GM23338 (cell line): ENCODE data around the gene GOLGA8B. TPM values are rescaled to one million over a fixed set of nuclear protein-coding genes. Genes with fewer than 3 reads are reported as not detected.

Experiments
- ATAC-seq: fragments of 200-7000 bp; cut with Tn5 transposase; 3 replicates; pipeline ENCODE4 v1.9.1; 2020
- DNase-seq: peaks from one replicate; pipeline ENCODE4 v3.0.0-alpha.2; 2015; ENCODE audit warnings: low spot score
- H2AFZ ChIP-seq: fragments of 200-600 bp; sonication (generic); 2 replicates; pipeline ENCODE4 v1.8.0; 2016; ENCODE audit warnings: antibody characterized with exemption, mild to moderate bottlenecking, moderate library complexity
- H3F3A ChIP-seq: fragments of 200-600 bp; sonication (generic); replicated peaks from 2 replicates; pipeline ENCODE4 v1.8.0; 2017; ENCODE audit warnings: antibody characterized with exemption, mixed run types, low read depth
- H3K27ac ChIP-seq: fragments of 200-600 bp; sonication (generic); 2 replicates; pipeline ENCODE4 v1.6.1; 2016; ENCODE audit warnings: low read depth
- H3K27me3 ChIP-seq: fragments of 200-600 bp; sonication (generic); 2 replicates; pipeline ENCODE4 v1.8.0; 2016; ENCODE audit warnings: mild to moderate bottlenecking, mixed run types, moderate library complexity; ENCODE audit not compliant: insufficient read depth
- H3K36me3 ChIP-seq: fragments of 200-600 bp; sonication (generic); 2 replicates; pipeline ENCODE4 v1.8.0; 2016; ENCODE audit warnings: mild to moderate bottlenecking; ENCODE audit not compliant: insufficient read depth
- H3K4me1 ChIP-seq: fragments of 200-600 bp; sonication (generic); 2 replicates; pipeline ENCODE4 v1.8.0; 2016; ENCODE audit warnings: mild to moderate bottlenecking, moderate library complexity; ENCODE audit not compliant: insufficient read depth
- H3K4me2 ChIP-seq: fragments of 200-600 bp; sonication (generic); 2 replicates; pipeline ENCODE4 v1.7.1; 2017; ENCODE audit warnings: mixed run types
- H3K4me3 ChIP-seq: fragments of 200-600 bp; sonication (generic); 2 replicates; pipeline ENCODE4 v1.6.1; 2016; ENCODE audit warnings: mixed run types
- H3K79me2 ChIP-seq: fragments of 200-600 bp; sonication (generic); replicated peaks from 2 replicates; pipeline ENCODE4 v1.8.0; 2017; ENCODE audit warnings: mild to moderate bottlenecking; ENCODE audit not compliant: insufficient read depth
- H3K9me2 ChIP-seq: fragments of 200-600 bp; sonication (generic); 2 replicates; pipeline ENCODE4 v1.8.0; 2017; ENCODE audit not compliant: insufficient read depth
- H4K20me1 ChIP-seq: fragments of 200-600 bp; sonication (generic); replicated peaks from 2 replicates; pipeline ENCODE4 v1.8.0; 2017; ENCODE audit warnings: mild to moderate bottlenecking; ENCODE audit not compliant: insufficient read depth
- H3K27ac Mint-ChIP-seq: 2 replicates; pipeline ENCODE4 v1.8.0; 2020; ENCODE audit warnings: inconsistent platforms, mild to moderate bottlenecking, moderate library complexity, mixed read lengths
- H3K27me3 Mint-ChIP-seq: 3 replicates; pipeline ENCODE4 v1.8.0; 2022; ENCODE audit warnings: low read depth, mild to moderate bottlenecking, moderate library complexity, mixed read lengths, inconsistent platforms; ENCODE audit not compliant: insufficient read depth, poor library complexity
- H3K36me3 Mint-ChIP-seq: 3 replicates; pipeline ENCODE4 v1.8.0; 2021; ENCODE audit warnings: low read depth, mild to moderate bottlenecking, inconsistent platforms, moderate library complexity, mixed read lengths
- H3K4me1 Mint-ChIP-seq: 3 replicates; pipeline ENCODE4 v1.8.0; 2020; ENCODE audit warnings: mild to moderate bottlenecking, inconsistent platforms, mixed read lengths
- H3K4me3 Mint-ChIP-seq: 3 replicates; pipeline ENCODE4 v1.8.0; 2021; ENCODE audit warnings: moderate library complexity, mild to moderate bottlenecking, inconsistent platforms, mixed read lengths
- H3K9me3 Mint-ChIP-seq: 3 replicates; pipeline ENCODE4 v1.8.0; 2020; ENCODE audit warnings: moderate library complexity, mild to moderate bottlenecking, inconsistent platforms, mixed read lengths
- CREB1 ChIP-seq: fragments of 250-450 bp; sonication (Bioruptor Pico); IDR thresholded peaks from 2 replicates; pipeline ENCODE4 v1.5.0; 2020; ENCODE audit warnings: low read depth, mild to moderate bottlenecking, moderate library complexity
- EZH2 ChIP-seq: fragments of 200-600 bp; sonication (generic); IDR thresholded peaks from one replicate; pipeline ENCODE4 v1.8.0; 2017; ENCODE audit warnings: antibody characterized with exemption, mild to moderate bottlenecking, low read depth; ENCODE audit not compliant: unreplicated experiment
- EZH2phosphoT487 ChIP-seq: fragments of 200-600 bp; sonication (generic); IDR thresholded peaks from one replicate; pipeline ENCODE4 v1.8.1; 2018; ENCODE audit warnings: antibody characterized with exemption; ENCODE audit not compliant: unreplicated experiment
- JUNB ChIP-seq: IDR thresholded peaks from one replicate; pipeline ENCODE4 v1.6.1; 2016; ENCODE audit warnings: antibody characterized with exemption; ENCODE audit not compliant: unreplicated experiment
- NANOG ChIP-seq: IDR thresholded peaks from 2 replicates; pipeline ENCODE4 v1.6.1; 2016; ENCODE audit warnings: antibody characterized with exemption, borderline replicate concordance
- POLR2AphosphoS5 ChIP-seq: IDR thresholded peaks from 2 replicates; pipeline ENCODE4 v1.6.1; 2016; ENCODE audit warnings: antibody characterized with exemption, low read depth
- STAT1 ChIP-seq: IDR thresholded peaks from one replicate; pipeline ENCODE4 v1.6.1; 2016; ENCODE audit warnings: antibody characterized with exemption; ENCODE audit not compliant: unreplicated experiment
- ZNF114 ChIP-seq: fragments of 250-450 bp; sonication (Bioruptor Pico); IDR thresholded peaks from 2 replicates; pipeline ENCODE4 v1.5.0; 2020; ENCODE audit warnings: mild to moderate bottlenecking, moderate library complexity
- ZNF331 ChIP-seq: fragments of 250-450 bp; sonication (Bioruptor Pico); IDR thresholded peaks from 2 replicates; pipeline ENCODE4 v1.5.0; 2020; ENCODE audit warnings: low read depth, mild to moderate bottlenecking, moderate library complexity
- polyA plus RNA-seq: library from polyadenylated mRNA; unstranded; fragments of >200 nt; fragmentation: Nextera tagmentation; extraction: Ambion mirVana; gene quantifications from 2 replicates; pipeline ENCODE4 v1.2.1, GENCODE V29; 2016
- total RNA-seq: library from RNA; depleted of rRNA; stranded (reverse); fragments of >200 nt; shearing (Covaris generic); gene quantifications from 2 replicates; pipeline ENCODE4 v1.2.3, GENCODE V29; 2014
- TF ChIP-seq, protein P1 (sequence below): fragments of 250-450 bp; sonication (Bioruptor Pico); IDR thresholded peaks from 2 replicates; pipeline ENCODE4 v1.5.0; 2020; ENCODE audit warnings: mild to moderate bottlenecking, moderate library complexity
- TF ChIP-seq, protein P2 (sequence below), 2 experiments: fragments of 200-600 bp in 1 of 2; sonication (generic) in 1 of 2; conservative IDR thresholded peaks; 2 replicates each; pipeline versions ENCODE4 v1.5.1 to v1.6.1; 2016 to 2017; ENCODE audit warnings: antibody characterized with exemption in 2 of 2, low read depth in 2 of 2, mild to moderate bottlenecking in 2 of 2, moderate library complexity in 1 of 2
- TF ChIP-seq, protein P3 (sequence below): IDR thresholded peaks from 2 replicates; pipeline ENCODE4 v1.6.1; 2016; ENCODE audit warnings: antibody characterized with exemption
- TF ChIP-seq, protein P4 (sequence below): IDR thresholded peaks from one replicate; pipeline ENCODE4 v1.6.1; 2018; ENCODE audit warnings: antibody characterized with exemption; ENCODE audit not compliant: unreplicated experiment

GOLGA8B gene
- total and polyA plus RNA-seq, 2 experiments from 2014 or later = 44.9 to 50.2 TPM

DNA sequence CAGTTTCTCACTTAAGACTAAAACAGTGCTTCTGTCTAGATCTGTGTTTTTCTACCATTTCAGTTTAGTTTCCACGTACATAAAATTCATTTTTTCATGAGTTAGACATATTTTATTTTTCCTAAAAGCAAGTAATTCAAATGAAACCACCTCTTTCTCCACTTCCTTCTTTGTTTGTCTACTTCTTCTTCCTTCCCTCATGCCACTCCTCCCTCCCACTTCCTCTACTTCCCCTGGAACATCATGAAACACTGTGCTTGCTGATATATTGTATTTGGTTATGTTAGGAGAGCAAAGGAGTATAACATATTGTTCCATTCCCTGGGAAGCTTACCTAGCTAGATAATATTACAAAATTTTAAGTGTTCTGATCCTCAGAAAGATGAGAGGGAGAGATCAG lies 36.7 kb upstream of the GOLGA8B start:
- Histone ChIP-seq H3K79me2 (no peaks in the 10 kb centered on the region), H3K36me3 (no peaks in the 10 kb centered on the region), H3K9me2 (no peaks in the 10 kb centered on the region), H3K4me3 (no peak overlapping the region), H3K4me1 (no peaks in the 10 kb centered on the region), H3K27ac (no peak overlapping the region), H3K4me2 (no peak overlapping the region), H4K20me1 (no peaks in the 10 kb centered on the region), H2AFZ (no peak overlapping the region), H3F3A (no peaks in the 10 kb centered on the region), H3K27me3 (no peaks in the 10 kb centered on the region)
- Mint-ChIP-seq H3K27me3 (no peaks in the 10 kb centered on the region), H3K4me3 (no peak overlapping the region), H3K27ac (no peak overlapping the region), H3K9me3 (no peaks in the 10 kb centered on the region), H3K36me3 (no peaks in the 10 kb centered on the region), H3K4me1 (no peaks in the 10 kb centered on the region)
- DNase-seq (no peak), ATAC-seq (no peak)
- TF ChIP-seq, protein P1, sequence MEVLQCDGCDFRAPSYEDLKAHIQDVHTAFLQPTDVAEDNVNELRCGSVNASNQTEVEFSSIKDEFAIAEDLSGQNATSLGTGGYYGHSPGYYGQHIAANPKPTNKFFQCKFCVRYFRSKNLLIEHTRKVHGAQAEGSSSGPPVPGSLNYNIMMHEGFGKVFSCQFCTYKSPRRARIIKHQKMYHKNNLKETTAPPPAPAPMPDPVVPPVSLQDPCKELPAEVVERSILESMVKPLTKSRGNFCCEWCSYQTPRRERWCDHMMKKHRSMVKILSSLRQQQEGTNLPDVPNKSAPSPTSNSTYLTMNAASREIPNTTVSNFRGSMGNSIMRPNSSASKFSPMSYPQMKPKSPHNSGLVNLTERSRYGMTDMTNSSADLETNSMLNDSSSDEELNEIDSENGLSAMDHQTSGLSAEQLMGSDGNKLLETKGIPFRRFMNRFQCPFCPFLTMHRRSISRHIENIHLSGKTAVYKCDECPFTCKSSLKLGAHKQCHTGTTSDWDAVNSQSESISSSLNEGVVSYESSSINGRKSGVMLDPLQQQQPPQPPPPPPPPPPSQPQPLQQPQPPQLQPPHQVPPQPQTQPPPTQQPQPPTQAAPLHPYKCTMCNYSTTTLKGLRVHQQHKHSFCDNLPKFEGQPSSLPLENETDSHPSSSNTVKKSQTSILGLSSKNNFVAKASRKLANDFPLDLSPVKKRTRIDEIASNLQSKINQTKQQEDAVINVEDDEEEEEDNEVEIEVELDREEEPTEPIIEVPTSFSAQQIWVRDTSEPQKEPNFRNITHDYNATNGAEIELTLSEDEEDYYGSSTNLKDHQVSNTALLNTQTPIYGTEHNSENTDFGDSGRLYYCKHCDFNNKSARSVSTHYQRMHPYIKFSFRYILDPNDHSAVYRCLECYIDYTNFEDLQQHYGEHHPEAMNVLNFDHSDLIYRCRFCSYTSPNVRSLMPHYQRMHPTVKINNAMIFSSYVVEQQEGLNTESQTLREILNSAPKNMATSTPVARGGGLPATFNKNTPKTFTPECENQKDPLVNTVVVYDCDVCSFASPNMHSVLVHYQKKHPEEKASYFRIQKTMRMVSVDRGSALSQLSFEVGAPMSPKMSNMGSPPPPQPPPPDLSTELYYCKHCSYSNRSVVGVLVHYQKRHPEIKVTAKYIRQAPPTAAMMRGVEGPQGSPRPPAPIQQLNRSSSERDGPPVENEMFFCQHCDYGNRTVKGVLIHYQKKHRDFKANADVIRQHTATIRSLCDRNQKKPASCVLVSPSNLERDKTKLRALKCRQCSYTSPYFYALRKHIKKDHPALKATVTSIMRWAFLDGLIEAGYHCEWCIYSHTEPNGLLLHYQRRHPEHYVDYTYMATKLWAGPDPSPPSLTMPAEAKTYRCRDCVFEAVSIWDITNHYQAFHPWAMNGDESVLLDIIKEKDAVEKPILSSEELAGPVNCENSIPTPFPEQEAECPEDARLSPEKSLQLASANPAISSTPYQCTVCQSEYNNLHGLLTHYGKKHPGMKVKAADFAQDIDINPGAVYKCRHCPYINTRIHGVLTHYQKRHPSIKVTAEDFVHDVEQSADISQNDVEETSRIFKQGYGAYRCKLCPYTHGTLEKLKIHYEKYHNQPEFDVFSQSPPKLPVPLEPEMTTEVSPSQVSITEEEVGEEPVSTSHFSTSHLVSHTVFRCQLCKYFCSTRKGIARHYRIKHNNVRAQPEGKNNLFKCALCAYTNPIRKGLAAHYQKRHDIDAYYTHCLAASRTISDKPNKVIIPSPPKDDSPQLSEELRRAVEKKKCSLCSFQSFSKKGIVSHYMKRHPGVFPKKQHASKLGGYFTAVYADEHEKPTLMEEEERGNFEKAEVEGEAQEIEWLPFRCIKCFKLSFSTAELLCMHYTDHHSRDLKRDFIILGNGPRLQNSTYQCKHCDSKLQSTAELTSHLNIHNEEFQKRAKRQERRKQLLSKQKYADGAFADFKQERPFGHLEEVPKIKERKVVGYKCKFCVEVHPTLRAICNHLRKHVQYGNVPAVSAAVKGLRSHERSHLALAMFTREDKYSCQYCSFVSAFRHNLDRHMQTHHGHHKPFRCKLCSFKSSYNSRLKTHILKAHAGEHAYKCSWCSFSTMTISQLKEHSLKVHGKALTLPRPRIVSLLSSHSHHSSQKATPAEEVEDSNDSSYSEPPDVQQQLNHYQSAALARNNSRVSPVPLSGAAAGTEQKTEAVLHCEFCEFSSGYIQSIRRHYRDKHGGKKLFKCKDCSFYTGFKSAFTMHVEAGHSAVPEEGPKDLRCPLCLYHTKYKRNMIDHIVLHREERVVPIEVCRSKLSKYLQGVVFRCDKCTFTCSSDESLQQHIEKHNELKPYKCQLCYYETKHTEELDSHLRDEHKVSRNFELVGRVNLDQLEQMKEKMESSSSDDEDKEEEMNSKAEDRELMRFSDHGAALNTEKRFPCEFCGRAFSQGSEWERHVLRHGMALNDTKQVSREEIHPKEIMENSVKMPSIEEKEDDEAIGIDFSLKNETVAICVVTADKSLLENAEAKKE (CRISPR knock-in tag) = no peak
- TF ChIP-seq STAT1 = no peak
- no peak for TF ChIP-seq EZH2phosphoT487
- TF ChIP-seq NANOG = no peak
- TF ChIP-seq JUNB = no peak
- TF ChIP-seq ZNF331 (CRISPR knock-in tag) = no peak
- TF ChIP-seq, protein P2, sequence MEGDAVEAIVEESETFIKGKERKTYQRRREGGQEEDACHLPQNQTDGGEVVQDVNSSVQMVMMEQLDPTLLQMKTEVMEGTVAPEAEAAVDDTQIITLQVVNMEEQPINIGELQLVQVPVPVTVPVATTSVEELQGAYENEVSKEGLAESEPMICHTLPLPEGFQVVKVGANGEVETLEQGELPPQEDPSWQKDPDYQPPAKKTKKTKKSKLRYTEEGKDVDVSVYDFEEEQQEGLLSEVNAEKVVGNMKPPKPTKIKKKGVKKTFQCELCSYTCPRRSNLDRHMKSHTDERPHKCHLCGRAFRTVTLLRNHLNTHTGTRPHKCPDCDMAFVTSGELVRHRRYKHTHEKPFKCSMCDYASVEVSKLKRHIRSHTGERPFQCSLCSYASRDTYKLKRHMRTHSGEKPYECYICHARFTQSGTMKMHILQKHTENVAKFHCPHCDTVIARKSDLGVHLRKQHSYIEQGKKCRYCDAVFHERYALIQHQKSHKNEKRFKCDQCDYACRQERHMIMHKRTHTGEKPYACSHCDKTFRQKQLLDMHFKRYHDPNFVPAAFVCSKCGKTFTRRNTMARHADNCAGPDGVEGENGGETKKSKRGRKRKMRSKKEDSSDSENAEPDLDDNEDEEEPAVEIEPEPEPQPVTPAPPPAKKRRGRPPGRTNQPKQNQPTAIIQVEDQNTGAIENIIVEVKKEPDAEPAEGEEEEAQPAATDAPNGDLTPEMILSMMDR (conservative IDR thresholded peaks at IDR 0.05; ENCODE audit: low read depth in 2 of 2) = no peak
- TF ChIP-seq, protein P3, sequence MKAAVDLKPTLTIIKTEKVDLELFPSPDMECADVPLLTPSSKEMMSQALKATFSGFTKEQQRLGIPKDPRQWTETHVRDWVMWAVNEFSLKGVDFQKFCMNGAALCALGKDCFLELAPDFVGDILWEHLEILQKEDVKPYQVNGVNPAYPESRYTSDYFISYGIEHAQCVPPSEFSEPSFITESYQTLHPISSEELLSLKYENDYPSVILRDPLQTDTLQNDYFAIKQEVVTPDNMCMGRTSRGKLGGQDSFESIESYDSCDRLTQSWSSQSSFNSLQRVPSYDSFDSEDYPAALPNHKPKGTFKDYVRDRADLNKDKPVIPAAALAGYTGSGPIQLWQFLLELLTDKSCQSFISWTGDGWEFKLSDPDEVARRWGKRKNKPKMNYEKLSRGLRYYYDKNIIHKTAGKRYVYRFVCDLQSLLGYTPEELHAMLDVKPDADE = no peak
- no peak for TF ChIP-seq EZH2
- TF ChIP-seq, protein P4, sequence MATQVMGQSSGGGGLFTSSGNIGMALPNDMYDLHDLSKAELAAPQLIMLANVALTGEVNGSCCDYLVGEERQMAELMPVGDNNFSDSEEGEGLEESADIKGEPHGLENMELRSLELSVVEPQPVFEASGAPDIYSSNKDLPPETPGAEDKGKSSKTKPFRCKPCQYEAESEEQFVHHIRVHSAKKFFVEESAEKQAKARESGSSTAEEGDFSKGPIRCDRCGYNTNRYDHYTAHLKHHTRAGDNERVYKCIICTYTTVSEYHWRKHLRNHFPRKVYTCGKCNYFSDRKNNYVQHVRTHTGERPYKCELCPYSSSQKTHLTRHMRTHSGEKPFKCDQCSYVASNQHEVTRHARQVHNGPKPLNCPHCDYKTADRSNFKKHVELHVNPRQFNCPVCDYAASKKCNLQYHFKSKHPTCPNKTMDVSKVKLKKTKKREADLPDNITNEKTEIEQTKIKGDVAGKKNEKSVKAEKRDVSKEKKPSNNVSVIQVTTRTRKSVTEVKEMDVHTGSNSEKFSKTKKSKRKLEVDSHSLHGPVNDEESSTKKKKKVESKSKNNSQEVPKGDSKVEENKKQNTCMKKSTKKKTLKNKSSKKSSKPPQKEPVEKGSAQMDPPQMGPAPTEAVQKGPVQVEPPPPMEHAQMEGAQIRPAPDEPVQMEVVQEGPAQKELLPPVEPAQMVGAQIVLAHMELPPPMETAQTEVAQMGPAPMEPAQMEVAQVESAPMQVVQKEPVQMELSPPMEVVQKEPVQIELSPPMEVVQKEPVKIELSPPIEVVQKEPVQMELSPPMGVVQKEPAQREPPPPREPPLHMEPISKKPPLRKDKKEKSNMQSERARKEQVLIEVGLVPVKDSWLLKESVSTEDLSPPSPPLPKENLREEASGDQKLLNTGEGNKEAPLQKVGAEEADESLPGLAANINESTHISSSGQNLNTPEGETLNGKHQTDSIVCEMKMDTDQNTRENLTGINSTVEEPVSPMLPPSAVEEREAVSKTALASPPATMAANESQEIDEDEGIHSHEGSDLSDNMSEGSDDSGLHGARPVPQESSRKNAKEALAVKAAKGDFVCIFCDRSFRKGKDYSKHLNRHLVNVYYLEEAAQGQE = no peak
- no peak for TF ChIP-seq ZNF114 (CRISPR knock-in tag)
- TF ChIP-seq POLR2AphosphoS5 = no peak
- no peak for TF ChIP-seq CREB1 (CRISPR knock-in tag)
